ENCODE results near the gene RPL10. TPM values are rescaled to one million over a fixed set of nuclear protein-coding genes. Genes with fewer than 3 reads are reported as not detected.

The RPL10 gene
- total RNA-seq, 2 experiments from 2014 or later: 5,036 to 5,204 TPM

DNA sequence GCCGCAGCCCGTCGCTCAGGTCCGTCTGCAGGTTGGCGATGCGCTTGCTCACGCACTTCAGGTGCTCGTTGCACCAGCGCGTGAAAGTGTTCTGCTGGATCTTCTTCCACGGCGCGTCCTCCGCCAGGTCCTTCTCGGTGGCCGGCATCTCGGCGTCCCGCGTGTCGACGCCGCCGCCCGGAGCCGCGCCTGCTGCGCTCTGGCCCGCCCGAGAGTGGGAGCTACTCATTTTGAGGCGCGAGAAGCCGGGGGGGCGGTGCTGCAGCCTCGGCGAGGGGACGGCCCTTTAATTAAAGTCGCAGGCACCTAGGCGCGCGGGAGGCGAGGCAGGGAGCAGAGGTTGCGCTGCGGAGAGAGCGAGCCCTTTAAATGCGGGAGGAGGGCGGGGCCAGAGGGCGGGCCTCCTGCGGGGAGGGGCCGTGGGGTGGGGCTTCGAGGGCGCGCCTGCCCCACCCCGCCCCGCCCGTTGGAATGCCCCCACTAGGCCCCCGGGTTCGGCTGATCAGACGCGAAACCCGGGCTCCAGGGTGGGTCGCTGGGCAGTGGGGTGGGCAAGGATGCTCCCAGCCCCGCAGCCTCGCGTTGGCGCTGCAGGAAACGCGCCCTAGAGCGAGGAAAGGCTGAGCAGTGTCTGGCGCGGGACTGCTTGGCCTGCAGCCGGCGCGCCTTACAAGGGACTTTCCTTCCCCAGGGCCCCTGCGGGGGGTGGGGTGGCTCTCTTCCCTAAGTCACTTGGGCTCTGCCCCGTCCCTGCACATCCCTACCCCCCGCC lies 27.0 kb upstream of the RPL10 start:
- peaks cover 58% of the 10 kb centered on the region for H3K4me1 ChIP-seq (ENCODE audit: insufficient read depth, low read length)
- H3K4me1 Mint-ChIP-seq (ENCODE audit: low read depth): peaks cover 22% of the 10 kb centered on the region
- H3K4me3 ChIP-seq (ENCODE audit: low read length): peak overlapping the region; percentile 77
- H3K36me3 Mint-ChIP-seq (ENCODE audit: low read depth): peaks cover 32% of the 10 kb centered on the region
- peak; percentile 84 to 96 (median 90) for DNase-seq
- no peaks in the 10 kb centered on the region for H3K9me3 Mint-ChIP-seq
- ChIA-PET CTCF (interaction anchor here (1.3 kb wide), 1 partner anchor 27 kb away, joined by 3 read pairs; the partner anchor contains the start of gene RPL10), POLR2A (interaction anchor here (0.7 to 3.1 kb wide), 17 partner anchors 8 to 400 kb away, joined by 3 to 34 read pairs (median 5); partner anchors contain the start of genes EMD, FAM3A, HCFC1 and RPL10)
- H3K36me3 ChIP-seq (ENCODE audit: insufficient read depth, low read length): peaks cover 21% of the 10 kb centered on the region
- peak overlapping the region; percentile 80 for H3K27ac Mint-ChIP-seq
- peak overlapping the region in 1 of 2 donors; percentile 96 for H3K27ac ChIP-seq (ENCODE audit: low read depth in 1 of 2, low read length in 2 of 2)
- no peaks in the 10 kb centered on the region for H3K27me3 Mint-ChIP-seq
- H3K4me3 Mint-ChIP-seq: peak overlapping the region; percentile 96
- H3K9me3 ChIP-seq (ENCODE audit: control insufficient read depth in 1 of 2, insufficient read depth in 1 of 2, low read length in 2 of 2): no peaks in the 10 kb centered on the region
- TF ChIP-seq, protein P1, sequence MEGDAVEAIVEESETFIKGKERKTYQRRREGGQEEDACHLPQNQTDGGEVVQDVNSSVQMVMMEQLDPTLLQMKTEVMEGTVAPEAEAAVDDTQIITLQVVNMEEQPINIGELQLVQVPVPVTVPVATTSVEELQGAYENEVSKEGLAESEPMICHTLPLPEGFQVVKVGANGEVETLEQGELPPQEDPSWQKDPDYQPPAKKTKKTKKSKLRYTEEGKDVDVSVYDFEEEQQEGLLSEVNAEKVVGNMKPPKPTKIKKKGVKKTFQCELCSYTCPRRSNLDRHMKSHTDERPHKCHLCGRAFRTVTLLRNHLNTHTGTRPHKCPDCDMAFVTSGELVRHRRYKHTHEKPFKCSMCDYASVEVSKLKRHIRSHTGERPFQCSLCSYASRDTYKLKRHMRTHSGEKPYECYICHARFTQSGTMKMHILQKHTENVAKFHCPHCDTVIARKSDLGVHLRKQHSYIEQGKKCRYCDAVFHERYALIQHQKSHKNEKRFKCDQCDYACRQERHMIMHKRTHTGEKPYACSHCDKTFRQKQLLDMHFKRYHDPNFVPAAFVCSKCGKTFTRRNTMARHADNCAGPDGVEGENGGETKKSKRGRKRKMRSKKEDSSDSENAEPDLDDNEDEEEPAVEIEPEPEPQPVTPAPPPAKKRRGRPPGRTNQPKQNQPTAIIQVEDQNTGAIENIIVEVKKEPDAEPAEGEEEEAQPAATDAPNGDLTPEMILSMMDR (IDR thresholded peaks at IDR 0.05): no peak
- no peaks in the 10 kb centered on the region for H3K27me3 ChIP-seq (ENCODE audit: control insufficient read depth in 1 of 2, insufficient read depth in 2 of 2, low read length in 2 of 2)
- intact Hi-C loops (cut with DNase I, micrococcal nuclease): loop anchor here (2.0 to 10.0 kb wide), 4 partner anchors 44 to 400 kb away; partner anchors contain the start of genes HCFC1 (in 1 of the 2), IRAK1 (in 1 of the 2) and MECP2 (in 1 of the 2)
- peak; percentile 65 for ATAC-seq (ENCODE audit: poor library complexity)

DNA sequence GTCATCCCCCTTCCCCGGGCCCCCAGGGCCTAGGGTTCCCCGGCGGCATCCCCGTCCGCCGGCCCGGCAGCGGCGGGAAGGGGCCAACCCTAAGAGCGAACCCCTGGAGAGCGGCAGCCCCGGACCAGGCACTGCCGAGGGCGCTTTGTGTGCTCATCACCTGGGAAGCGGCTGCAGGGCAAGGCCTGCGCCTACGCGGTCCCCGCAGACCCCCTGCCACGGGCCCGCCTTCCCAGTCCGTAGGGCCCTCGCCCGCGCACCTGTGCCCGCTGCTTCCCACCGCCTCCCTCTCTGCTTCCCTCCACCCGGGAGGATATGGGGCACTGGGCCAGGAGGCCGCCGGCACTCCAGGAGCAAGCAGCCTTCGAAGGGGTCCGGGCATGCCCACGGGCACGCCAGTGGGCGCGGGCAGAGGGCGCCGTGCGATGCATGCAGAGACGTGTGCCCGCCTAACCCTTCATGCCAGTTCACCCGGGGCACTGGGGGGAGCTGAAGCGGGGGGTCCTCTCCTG lies 26.3 kb upstream of the RPL10 start:
- H3K36me3 Mint-ChIP-seq (ENCODE audit: low read depth): peaks cover 25% of the 10 kb centered on the region
- no peak for DNase-seq
- Histone ChIP-seq H3K4me3 (ENCODE audit: low read length) (peak overlapping the region; percentile 58), H3K27me3 (ENCODE audit: control insufficient read depth in 1 of 2, insufficient read depth in 2 of 2, low read length in 2 of 2) (no peaks in the 10 kb centered on the region), H3K9me3 (ENCODE audit: control insufficient read depth in 1 of 2, insufficient read depth in 1 of 2, low read length in 2 of 2) (no peaks in the 10 kb centered on the region), H3K27ac (ENCODE audit: low read depth in 1 of 2, low read length in 2 of 2) (peak overlapping the region; percentile 29 to 59), H3K4me1 (ENCODE audit: insufficient read depth, low read length) (peaks cover 58% of the 10 kb centered on the region), H3K36me3 (ENCODE audit: insufficient read depth, low read length) (peaks cover 15% of the 10 kb centered on the region)
- peak overlapping the region; percentile 87 for H3K27ac Mint-ChIP-seq
- TF ChIP-seq, protein P1 (IDR thresholded peaks at IDR 0.05): no peak
- ChIA-PET CTCF (no interaction called here), POLR2A (interaction anchor here (0.8 kb wide), 1 partner anchor 27 kb away, joined by 4 read pairs; the partner anchor contains the start of gene RPL10)
- H3K4me1 Mint-ChIP-seq (ENCODE audit: low read depth): peaks cover 21% of the 10 kb centered on the region
- no peaks in the 10 kb centered on the region for H3K27me3 Mint-ChIP-seq
- intact Hi-C loops (cut with DNase I, micrococcal nuclease): loop anchor here (2.0 to 10.0 kb wide), 5 partner anchors 45 to 401 kb away; partner anchors contain the start of genes HCFC1 (in 1 of the 2), IRAK1 (in 1 of the 2) and MECP2 (in 1 of the 2)
- H3K9me3 Mint-ChIP-seq: no peaks in the 10 kb centered on the region
- ATAC-seq (ENCODE audit: poor library complexity): no peak
- peak overlapping the region; percentile 87 for H3K4me3 Mint-ChIP-seq

DNA sequence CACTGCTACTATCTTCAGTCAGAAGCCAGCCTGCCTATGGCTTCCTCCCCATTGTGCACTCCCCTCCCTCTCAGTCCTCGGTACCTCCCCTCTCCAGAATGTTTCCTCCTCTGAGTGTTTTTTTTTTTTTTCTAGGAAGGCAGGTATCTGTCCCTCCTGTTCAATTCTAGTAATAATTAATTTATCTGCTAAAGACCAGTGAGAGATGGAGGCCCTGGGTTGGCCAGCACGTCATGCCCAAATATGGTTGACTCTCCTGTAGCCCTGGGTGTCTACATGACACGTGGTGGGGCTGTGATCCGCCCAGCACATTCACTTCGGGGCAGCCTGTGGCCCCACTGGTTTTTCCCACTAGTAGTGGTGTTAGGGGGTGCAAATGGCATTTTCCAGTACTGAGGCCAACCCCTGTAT lies 25.6 kb upstream of the RPL10 start:
- Mint-ChIP-seq H3K27ac (peak overlapping the region; percentile 87), H3K9me3 (no peaks in the 10 kb centered on the region), H3K36me3 (ENCODE audit: low read depth) (peaks cover 21% of the 10 kb centered on the region), H3K4me1 (ENCODE audit: low read depth) (peaks cover 17% of the 10 kb centered on the region), H3K27me3 (no peaks in the 10 kb centered on the region), H3K4me3 (peak overlapping the region; percentile 87)
- no peaks in the 10 kb centered on the region for H3K9me3 ChIP-seq (ENCODE audit: control insufficient read depth in 1 of 2, insufficient read depth in 1 of 2, low read length in 2 of 2)
- ATAC-seq (ENCODE audit: poor library complexity) (no peak), DNase-seq (peak in 4 of 14 experiments; percentile 26 to 70 (median 58))
- H3K36me3 ChIP-seq (ENCODE audit: insufficient read depth, low read length): peaks cover 7% of the 10 kb centered on the region
- ChIA-PET CTCF (interaction anchor here (1.1 to 2.1 kb wide), 3 partner anchors 25 to 162 kb away, joined by 3 to 7 read pairs (median 3); partner anchors contain the start of gene ATP6AP1), POLR2A (interaction anchor here (0.8 to 2.1 kb wide), 5 partner anchors 9 to 65 kb away, joined by 3 to 8 read pairs (median 4); partner anchors contain the start of gene RPL10)
- peak overlapping the region; percentile 58 for H3K4me3 ChIP-seq (ENCODE audit: low read length)
- intact Hi-C loops (cut with DNase I, micrococcal nuclease): loop anchor here (2.0 to 10.0 kb wide), 4 partner anchors 45 to 358 kb away; partner anchors contain the start of genes IRAK1 (in 1 of the 2) and MECP2 (in 1 of the 2)
- TF ChIP-seq, protein P1 (IDR thresholded peaks at IDR 0.05): no peak
- H3K27ac ChIP-seq (ENCODE audit: low read depth in 1 of 2, low read length in 2 of 2): peak overlapping the region in 1 of 2 donors; percentile 29
- H3K27me3 ChIP-seq (ENCODE audit: control insufficient read depth in 1 of 2, insufficient read depth in 2 of 2, low read length in 2 of 2): no peaks in the 10 kb centered on the region
- H3K4me1 ChIP-seq (ENCODE audit: insufficient read depth, low read length): peaks cover 58% of the 10 kb centered on the region
